ENCODE results near the gene PTGES2. TPM values are rescaled to one million over a fixed set of nuclear protein-coding genes. Genes with fewer than 3 reads are reported as not detected.
A peak's percentile ranks its signal among the peaks of the same experiment; 100 is the strongest.

The PTGES2 gene
- total and polyA plus RNA-seq, 2 of the 13 experiments (the other 11 are each of a cell fraction or from before 2014, with no cell fraction given) = 63.7 to 79.8 TPM

DNA sequence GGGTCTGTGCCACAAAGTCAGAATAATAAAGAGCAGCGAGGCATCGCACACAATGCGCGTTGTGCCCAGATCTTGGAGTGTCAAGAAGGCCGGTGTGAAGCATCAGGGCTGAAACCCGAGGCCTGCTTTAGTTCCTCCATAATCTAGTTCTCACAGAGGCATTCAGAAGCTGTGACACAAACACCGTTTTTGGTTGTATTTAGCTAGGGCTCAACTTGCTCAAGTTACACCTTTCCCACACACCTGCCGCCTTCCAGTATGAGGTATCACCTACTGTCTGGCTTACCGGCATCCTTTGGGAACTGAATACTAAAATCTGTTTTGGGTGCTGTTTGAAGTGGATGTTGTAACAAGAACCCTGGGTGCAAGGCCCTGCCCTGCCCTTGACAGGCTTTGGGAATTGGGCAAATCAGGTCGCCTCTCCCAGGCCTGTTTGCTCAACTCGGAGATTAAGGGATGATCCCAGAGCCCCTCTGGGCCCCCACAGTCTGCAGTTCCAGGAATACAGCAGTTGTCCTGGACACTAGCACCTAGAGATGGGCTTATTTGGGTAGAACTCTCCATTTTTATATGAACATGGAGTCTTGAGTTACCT lies 32.5 kb downstream of the PTGES2 start:
- POLR2A ChIA-PET = interaction anchor here (0.6 to 1.3 kb wide), 4 partner anchors 8 to 35 kb away, joined by 3 to 6 read pairs (median 4); partner anchors contain the start of gene NAIF1
- BruUV-seq (replicated peaks) = no TSS peak
- H3K36me3 ChIP-seq (replicated peaks in 1 of 2; ENCODE audit: control insufficient read depth in 1 of 2, insufficient read depth in 2 of 2, low read length in 2 of 2) = no peaks in the 10 kb centered on the region; a peak in 3 of 5 replicates
- ATAC-seq = no peak
- 69% methylated on average over 11 of the region's 11 CpGs for WGBS (ENCODE audit: low lambda C conversion rate)
- H3K9me3 ChIP-seq (ENCODE audit: low read length) = no peaks in the 10 kb centered on the region
- in situ Hi-C loops (cut with HindIII; ENCODE audit: extremely low pct_ligation_motif_present, low pct_unique_long_range_greater_than_20kb) = no loop called here
- CTCF ChIA-PET (ENCODE audit: low intra/inter-chr PET ratio, low total read pairs) = no interaction called here
- H4K20me1 ChIP-seq (ENCODE audit: insufficient read depth, low read length) = peaks cover 10% of the 10 kb centered on the region; the same call in 1 of the 2 replicates
- no peak for FAIRE-seq
- no peak overlapping the region for H3K4me2 ChIP-seq (ENCODE audit: low read depth, low read length)
- no peak for DNase-seq (ENCODE audit: low spot score)
- peaks cover 53% of the 10 kb centered on the region for H3K4me1 ChIP-seq (ENCODE audit: insufficient read depth, low read length)
- H3K79me2 ChIP-seq (ENCODE audit: insufficient read depth, low read length) = peaks cover 21% of the 10 kb centered on the region
- H3K9ac ChIP-seq (ENCODE audit: insufficient read depth, low read depth, low read length) = no peak overlapping the region
- H3K27ac ChIP-seq (ENCODE audit: extremely low read length, insufficient read depth, low read length) = peak overlapping the region; percentile 17
- no peaks in the 10 kb centered on the region; a peak in 1 of 5 replicates for H3K27me3 ChIP-seq (ENCODE audit: control insufficient read depth in 1 of 2, insufficient read depth in 2 of 2, low read length in 2 of 2)
- no peak overlapping the region for H3K4me3 ChIP-seq (replicated peaks in 1 of 3; ENCODE audit: insufficient read depth in 1 of 3, low read depth in 2 of 3, low read length in 3 of 3)
- intact Hi-C loops (cut with micrococcal nuclease; ENCODE audit: unreplicated experiment) = no loop called here
- H2AFZ ChIP-seq (ENCODE audit: low read length) = no peak overlapping the region
- TF ChIP-seq NR2C2 (CRISPR knock-in tag; IDR thresholded peaks at IDR 0.05; ENCODE audit: borderline replicate concordance) (peak; percentile 26; the same call in 1 of the 2 replicates), EP300 (IDR thresholded peaks at IDR 0.05; ENCODE audit: low read depth in 2 of 2, low read length in 2 of 2) (peak in 1 of 2 experiments; percentile 42; a peak in 1 of 4 replicates), EP300 (CRISPR knock-in tag; IDR thresholded peaks at IDR 0.05; ENCODE audit: borderline replicate concordance) (no peak), PITX1 (CRISPR knock-in tag; IDR thresholded peaks at IDR 0.05) (peak; percentile 81; the same call in 1 of the 2 replicates), PHF21A (CRISPR knock-in tag; IDR thresholded peaks at IDR 0.05) (peak; percentile 39; the same call in 1 of the 2 replicates), ZFP36 (IDR thresholded peaks at IDR 0.05; ENCODE audit: borderline replicate concordance, low read depth, low read length, partially characterized antibody) (no peak), ZEB1 (IDR thresholded peaks at IDR 0.05; ENCODE audit: insufficient replicate concordance, low read depth) (no peak), CEBPG (CRISPR knock-in tag; IDR thresholded peaks at IDR 0.05) (peak; percentile 20; the same call in 1 of the 2 replicates), ATF7-NPFF (CRISPR knock-in tag; IDR thresholded peaks at IDR 0.05; ENCODE audit: low read depth) (no peak)
- TF ChIP-seq, protein P1, sequence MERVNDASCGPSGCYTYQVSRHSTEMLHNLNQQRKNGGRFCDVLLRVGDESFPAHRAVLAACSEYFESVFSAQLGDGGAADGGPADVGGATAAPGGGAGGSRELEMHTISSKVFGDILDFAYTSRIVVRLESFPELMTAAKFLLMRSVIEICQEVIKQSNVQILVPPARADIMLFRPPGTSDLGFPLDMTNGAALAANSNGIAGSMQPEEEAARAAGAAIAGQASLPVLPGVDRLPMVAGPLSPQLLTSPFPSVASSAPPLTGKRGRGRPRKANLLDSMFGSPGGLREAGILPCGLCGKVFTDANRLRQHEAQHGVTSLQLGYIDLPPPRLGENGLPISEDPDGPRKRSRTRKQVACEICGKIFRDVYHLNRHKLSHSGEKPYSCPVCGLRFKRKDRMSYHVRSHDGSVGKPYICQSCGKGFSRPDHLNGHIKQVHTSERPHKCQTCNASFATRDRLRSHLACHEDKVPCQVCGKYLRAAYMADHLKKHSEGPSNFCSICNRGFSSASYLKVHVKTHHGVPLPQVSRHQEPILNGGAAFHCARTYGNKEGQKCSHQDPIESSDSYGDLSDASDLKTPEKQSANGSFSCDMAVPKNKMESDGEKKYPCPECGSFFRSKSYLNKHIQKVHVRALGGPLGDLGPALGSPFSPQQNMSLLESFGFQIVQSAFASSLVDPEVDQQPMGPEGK (CRISPR knock-in tag; IDR thresholded peaks at IDR 0.05) = peak; percentile 84
- TF ChIP-seq, protein P2, sequence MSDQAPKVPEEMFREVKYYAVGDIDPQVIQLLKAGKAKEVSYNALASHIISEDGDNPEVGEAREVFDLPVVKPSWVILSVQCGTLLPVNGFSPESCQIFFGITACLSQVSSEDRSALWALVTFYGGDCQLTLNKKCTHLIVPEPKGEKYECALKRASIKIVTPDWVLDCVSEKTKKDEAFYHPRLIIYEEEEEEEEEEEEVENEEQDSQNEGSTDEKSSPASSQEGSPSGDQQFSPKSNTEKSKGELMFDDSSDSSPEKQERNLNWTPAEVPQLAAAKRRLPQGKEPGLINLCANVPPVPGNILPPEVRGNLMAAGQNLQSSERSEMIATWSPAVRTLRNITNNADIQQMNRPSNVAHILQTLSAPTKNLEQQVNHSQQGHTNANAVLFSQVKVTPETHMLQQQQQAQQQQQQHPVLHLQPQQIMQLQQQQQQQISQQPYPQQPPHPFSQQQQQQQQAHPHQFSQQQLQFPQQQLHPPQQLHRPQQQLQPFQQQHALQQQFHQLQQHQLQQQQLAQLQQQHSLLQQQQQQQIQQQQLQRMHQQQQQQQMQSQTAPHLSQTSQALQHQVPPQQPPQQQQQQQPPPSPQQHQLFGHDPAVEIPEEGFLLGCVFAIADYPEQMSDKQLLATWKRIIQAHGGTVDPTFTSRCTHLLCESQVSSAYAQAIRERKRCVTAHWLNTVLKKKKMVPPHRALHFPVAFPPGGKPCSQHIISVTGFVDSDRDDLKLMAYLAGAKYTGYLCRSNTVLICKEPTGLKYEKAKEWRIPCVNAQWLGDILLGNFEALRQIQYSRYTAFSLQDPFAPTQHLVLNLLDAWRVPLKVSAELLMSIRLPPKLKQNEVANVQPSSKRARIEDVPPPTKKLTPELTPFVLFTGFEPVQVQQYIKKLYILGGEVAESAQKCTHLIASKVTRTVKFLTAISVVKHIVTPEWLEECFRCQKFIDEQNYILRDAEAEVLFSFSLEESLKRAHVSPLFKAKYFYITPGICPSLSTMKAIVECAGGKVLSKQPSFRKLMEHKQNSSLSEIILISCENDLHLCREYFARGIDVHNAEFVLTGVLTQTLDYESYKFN (CRISPR knock-in tag; conservative IDR thresholded peaks at IDR 0.05) = peak; percentile 36
- TF ChIP-seq, protein P3, sequence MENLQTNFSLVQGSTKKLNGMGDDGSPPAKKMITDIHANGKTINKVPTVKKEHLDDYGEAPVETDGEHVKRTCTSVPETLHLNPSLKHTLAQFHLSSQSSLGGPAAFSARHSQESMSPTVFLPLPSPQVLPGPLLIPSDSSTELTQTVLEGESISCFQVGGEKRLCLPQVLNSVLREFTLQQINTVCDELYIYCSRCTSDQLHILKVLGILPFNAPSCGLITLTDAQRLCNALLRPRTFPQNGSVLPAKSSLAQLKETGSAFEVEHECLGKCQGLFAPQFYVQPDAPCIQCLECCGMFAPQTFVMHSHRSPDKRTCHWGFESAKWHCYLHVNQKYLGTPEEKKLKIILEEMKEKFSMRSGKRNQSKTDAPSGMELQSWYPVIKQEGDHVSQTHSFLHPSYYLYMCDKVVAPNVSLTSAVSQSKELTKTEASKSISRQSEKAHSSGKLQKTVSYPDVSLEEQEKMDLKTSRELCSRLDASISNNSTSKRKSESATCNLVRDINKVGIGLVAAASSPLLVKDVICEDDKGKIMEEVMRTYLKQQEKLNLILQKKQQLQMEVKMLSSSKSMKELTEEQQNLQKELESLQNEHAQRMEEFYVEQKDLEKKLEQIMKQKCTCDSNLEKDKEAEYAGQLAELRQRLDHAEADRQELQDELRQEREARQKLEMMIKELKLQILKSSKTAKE (CRISPR knock-in tag; IDR thresholded peaks at IDR 0.05; ENCODE audit: borderline replicate concordance) = peak; percentile 22; the same call in 1 of the 2 replicates
